Kidney (tissue), 14 donors: ENCODE data around the gene FGD3. TPM values are rescaled to one million over a fixed set of nuclear protein-coding genes. Genes with fewer than 3 reads are reported as not detected.
"Not testable (repeated sequence)": the region's sequence is repeated elsewhere in the genome, so short reads cannot be mapped to it uniquely, and the experiment has no call there.

Experiments used
- DNase-seq, 5 donors: peaks; one replicate each; pipeline ENCODE4 v3.0.0-alpha.2; 2013 to 2020
- FAIRE-seq: peaks from 2 replicates; lab custom pipeline; 2012; peaks lifted over from hg19 to GRCh38; lab: Jason Lieb, UNC
- H3K27ac ChIP-seq, 2 donors: one replicate each; pipeline ENCODE4 v1.7.0; 2013; ENCODE audit warnings: low read depth in 2 of 2, low read length in 2 of 2, inconsistent platforms in 1 of 2
- H3K27me3 ChIP-seq: one replicate; pipeline ENCODE4 v1.7.1; 2013; ENCODE audit warnings: low read length, inconsistent platforms; ENCODE audit not compliant: control insufficient read depth, insufficient read depth
- H3K36me3 ChIP-seq, 3 donors: one replicate each; pipeline versions ENCODE4 v1.7.0 to v1.7.1; 2013; ENCODE audit warnings: low read length in 3 of 3, control low read depth in 1 of 3, inconsistent platforms in 1 of 3; ENCODE audit not compliant: insufficient read depth in 3 of 3, control insufficient read depth in 2 of 3
- H3K4me1 ChIP-seq, 3 donors: one replicate each; pipeline versions ENCODE4 v1.7.0 to v1.7.1; 2013; ENCODE audit warnings: low read length in 3 of 3, inconsistent platforms in 1 of 3, low read depth in 1 of 3; ENCODE audit not compliant: control insufficient read depth in 2 of 3, insufficient read depth in 2 of 3
- H3K4me3 ChIP-seq, 3 donors: one replicate each; pipeline versions ENCODE4 v1.7.0 to v1.8.1; 2013; ENCODE audit warnings: low read length in 3 of 3, control low read depth in 1 of 3, inconsistent platforms in 1 of 3
- H3K9ac ChIP-seq, 3 donors: one replicate each; pipeline versions ENCODE4 v1.7.0 to v1.7.1; 2013; ENCODE audit warnings: low read length in 3 of 3, control low read depth in 1 of 3, inconsistent platforms in 1 of 3
- H3K9me3 ChIP-seq, 3 donors: one replicate each; pipeline versions ENCODE4 v1.7.0 to v1.7.1; 2013; ENCODE audit warnings: low read length in 3 of 3, control low read depth in 1 of 3, inconsistent platforms in 1 of 3; ENCODE audit not compliant: control insufficient read depth in 2 of 3, insufficient read depth in 1 of 3
- intact Hi-C: fragments of 100-400 bp; cut with DNase I; formaldehyde crosslinking; loops from one replicate; pipeline ENCODE4 v1.11.1; 2022
- polyA plus RNA-seq: library from polyadenylated mRNA; stranded (reverse); fragments of 350-450 nt; fragmentation: Illumina TruSeq; extraction: RNeasy Lipid Tissue Mini Kit (QIAGEN cat#74804); gene quantifications from one replicate; pipeline ENCODE4 v1.2.3, GENCODE V29; 2014; ENCODE audit warnings: low read depth, low replicate concordance; ENCODE audit not compliant: insufficient read depth
- total RNA-seq: library from RNA; stranded (reverse); fragmentation: NEBNext Ultra II Directional; extraction: Animal tissue kit (Norgen Biotek cat#: 25700); gene quantifications from one replicate; pipeline ENCODE4 v1.2.1, GENCODE V29; 2021
- TF ChIP-seq, protein P1 (sequence below): IDR thresholded peaks from 3 replicates; pipeline ENCODE4 v1.5.1; 2012; ENCODE audit warnings: mild to moderate bottlenecking, moderate library complexity, borderline replicate concordance; ENCODE audit not compliant: insufficient read depth; ENCODE audit errors: extremely low read depth
- donor health status: control.
- donor health status: control.
- donor health status: control.
- donor health status: control.
- donor health status: control.
- donor health status: DM: yes; HTN: yes; CAD: no.
- donor health status: Normal renal cell carcinoma (clear cell type).

The FGD3 gene
- total and polyA plus RNA-seq, 2 donors from 2014 or later = 7.4 to 12.1 TPM

- no peak overlapping the region for H3K9ac ChIP-seq
- H3K27me3 ChIP-seq = no peaks in the 10 kb centered on the region
- intact Hi-C loops = no loop called here
- DNase-seq (no peak), FAIRE-seq (no peak)
- H3K27ac ChIP-seq = no peak overlapping the region
- H3K36me3 ChIP-seq = no peaks in the 10 kb centered on the region
- no peak overlapping the region for H3K4me3 ChIP-seq
- H3K4me1 ChIP-seq = peaks cover 0 to 6% (median 4%) of the 10 kb centered on the region in 3 donors
- no peaks in the 10 kb centered on the region for H3K9me3 ChIP-seq
- TF ChIP-seq, protein P1, sequence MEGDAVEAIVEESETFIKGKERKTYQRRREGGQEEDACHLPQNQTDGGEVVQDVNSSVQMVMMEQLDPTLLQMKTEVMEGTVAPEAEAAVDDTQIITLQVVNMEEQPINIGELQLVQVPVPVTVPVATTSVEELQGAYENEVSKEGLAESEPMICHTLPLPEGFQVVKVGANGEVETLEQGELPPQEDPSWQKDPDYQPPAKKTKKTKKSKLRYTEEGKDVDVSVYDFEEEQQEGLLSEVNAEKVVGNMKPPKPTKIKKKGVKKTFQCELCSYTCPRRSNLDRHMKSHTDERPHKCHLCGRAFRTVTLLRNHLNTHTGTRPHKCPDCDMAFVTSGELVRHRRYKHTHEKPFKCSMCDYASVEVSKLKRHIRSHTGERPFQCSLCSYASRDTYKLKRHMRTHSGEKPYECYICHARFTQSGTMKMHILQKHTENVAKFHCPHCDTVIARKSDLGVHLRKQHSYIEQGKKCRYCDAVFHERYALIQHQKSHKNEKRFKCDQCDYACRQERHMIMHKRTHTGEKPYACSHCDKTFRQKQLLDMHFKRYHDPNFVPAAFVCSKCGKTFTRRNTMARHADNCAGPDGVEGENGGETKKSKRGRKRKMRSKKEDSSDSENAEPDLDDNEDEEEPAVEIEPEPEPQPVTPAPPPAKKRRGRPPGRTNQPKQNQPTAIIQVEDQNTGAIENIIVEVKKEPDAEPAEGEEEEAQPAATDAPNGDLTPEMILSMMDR = no peak
Observed at GRCh38 chr9:92990461-92990860, 43.1 kb downstream of the FGD3 start.

DNA sequence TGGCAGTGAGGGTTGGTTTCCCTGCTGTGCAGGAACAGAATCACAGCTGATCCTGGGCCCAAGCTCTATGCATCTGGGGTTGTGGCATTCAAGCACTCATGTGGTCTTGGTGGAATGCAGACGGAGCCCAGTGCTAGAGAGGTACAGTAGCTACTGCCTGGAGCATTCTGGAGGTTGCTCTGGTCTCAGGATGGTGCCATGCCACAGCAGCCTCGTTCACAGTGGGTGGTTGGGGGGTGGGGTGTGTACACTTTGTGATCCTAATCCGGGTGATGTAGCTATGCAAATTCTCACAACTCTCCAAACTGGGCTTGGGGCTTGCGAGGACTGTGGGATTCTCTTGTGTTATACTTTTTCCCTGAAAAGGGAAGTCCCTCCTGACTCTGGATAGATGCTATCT lies 45.2 kb downstream of the FGD3 start:
- DNase-seq (no peak), FAIRE-seq (no peak)
- H3K4me1 ChIP-seq = peaks cover 0 to 1% (median 0%) of the 10 kb centered on the region in 3 donors
- H3K9me3 ChIP-seq = no peaks in the 10 kb centered on the region
- intact Hi-C loops = no loop called here
- TF ChIP-seq, protein P1 = no peak
- no peaks in the 10 kb centered on the region for H3K27me3 ChIP-seq
- no peak overlapping the region for H3K27ac ChIP-seq
- no peak overlapping the region for H3K4me3 ChIP-seq
- no peaks in the 10 kb centered on the region for H3K36me3 ChIP-seq
- H3K9ac ChIP-seq = no peak overlapping the region

- H3K9me3 ChIP-seq, DNase-seq, intact Hi-C loops, H3K36me3 ChIP-seq, H3K27ac ChIP-seq, FAIRE-seq, H3K4me3 ChIP-seq, H3K27me3 ChIP-seq, H3K4me1 ChIP-seq, H3K9ac ChIP-seq: not testable (repeated sequence)
Observed at GRCh38 chr9:92998871-92999270, 51.5 kb downstream of the FGD3 start.

DNA sequence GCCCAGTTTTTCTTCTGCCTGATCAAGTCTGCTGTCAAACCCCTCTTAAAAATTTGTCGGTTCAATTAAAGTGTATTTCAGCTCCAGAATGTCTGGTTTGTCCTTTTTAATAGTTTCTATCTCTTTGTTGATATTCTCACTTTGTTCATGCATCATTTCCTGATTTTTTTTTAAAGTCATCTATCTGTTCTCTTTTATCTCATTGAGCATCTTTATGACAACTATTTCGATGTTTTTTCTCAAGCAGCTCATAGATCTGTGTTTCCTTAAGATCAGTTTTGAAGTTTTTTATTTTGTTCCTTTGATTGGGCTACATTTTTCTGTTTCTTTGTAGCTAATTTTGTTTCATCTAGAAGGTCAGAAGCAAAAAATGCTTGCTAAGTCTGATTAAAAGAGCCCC lies 53.7 kb downstream of the FGD3 start:
- no peak overlapping the region for H3K9ac ChIP-seq

More for the DNA sequence above, 53.7 kb downstream of the FGD3 start:
- H3K4me3 ChIP-seq = no peak overlapping the region
- H3K27ac ChIP-seq = no peak overlapping the region
- H3K36me3 ChIP-seq = no peaks in the 10 kb centered on the region
- FAIRE-seq (no peak), DNase-seq (no peak)
- intact Hi-C loops = no loop called here
- peaks cover 0 to 4% (median 0%) of the 10 kb centered on the region in 3 donors for H3K4me1 ChIP-seq
- H3K9me3 ChIP-seq = no peaks in the 10 kb centered on the region
- no peaks in the 10 kb centered on the region for H3K27me3 ChIP-seq
- TF ChIP-seq, protein P1 = no peak
